Vagina (tissue), 2 donors: Measurements from ENCODE around the gene MAD1L1. TPM values are rescaled to one million over a fixed set of nuclear protein-coding genes. Genes with fewer than 3 reads are reported as not detected.

ENCODE experiments used
- DNase-seq, 2 donors: peaks; one replicate each; pipeline ENCODE4 v3.0.0-alpha.2; 2017; ENCODE audit errors: extremely low spot score in 2 of 2
- H3K27ac ChIP-seq: fragments of 200-600 bp; sonication (generic); one replicate; pipeline ENCODE4 v1.5.1; 2019
- H3K27me3 ChIP-seq: fragments of 200-600 bp; sonication (generic); one replicate; pipeline ENCODE4 v1.5.1; 2019
- H3K36me3 ChIP-seq, 2 donors: fragments of 200-600 bp; sonication (generic); one replicate each; pipeline ENCODE4 v1.5.1; 2017 to 2019
- H3K4me1 ChIP-seq: fragments of 200-600 bp; sonication (generic); one replicate; pipeline ENCODE4 v1.5.1; 2019
- H3K4me3 ChIP-seq, 2 donors: fragments of 200-600 bp; sonication (generic); 1 replicate in 1 of 2; 2 replicates in 1 of 2; pipeline ENCODE4 v1.5.1; 2016 to 2019
- H3K9me3 ChIP-seq: fragments of 200-600 bp; sonication (generic); one replicate; pipeline ENCODE4 v1.5.1; 2019
- CTCF ChIP-seq, 3 experiments: fragments of 450-650 bp in 2 of 3; fragments of 200-600 bp in 1 of 3; sonication (generic) in 1 of 3; IDR thresholded peaks; one replicate each; pipeline ENCODE4 v1.5.1; 2017 to 2019; ENCODE audit warnings: antibody characterized with exemption in 3 of 3, mild to moderate bottlenecking in 2 of 3, moderate library complexity in 2 of 3
- POLR2A ChIP-seq, 2 donors: fragments of 450-650 bp; IDR thresholded peaks; one replicate each; pipeline ENCODE4 v1.6.1; 2017; ENCODE audit warnings: antibody characterized with exemption in 2 of 2, mild to moderate bottlenecking in 2 of 2, moderate library complexity in 2 of 2
- POLR2AphosphoS5 ChIP-seq, 2 donors: sonication (generic); formaldehyde crosslinking; IDR thresholded peaks; one replicate each; pipeline ENCODE4 v1.9.0; 2017; ENCODE audit warnings: antibody characterized with exemption in 2 of 2, mild to moderate bottlenecking in 2 of 2, low read depth in 1 of 2; ENCODE audit not compliant: insufficient read depth in 1 of 2
- intact Hi-C: fragments of 100-400 bp; cut with DNase I; formaldehyde crosslinking; loops from one replicate; pipeline ENCODE4 v1.15.1; 2023
- total RNA-seq: library from RNA; depleted of rRNA; stranded (reverse); fragments of >200 nt; gene quantifications from one replicate; pipeline ENCODE4 v1.2.3, GENCODE V29; 2016

Gene MAD1L1
- total RNA-seq, 1 donor from 2014 or later, result 62.4 TPM

GRCh38 chr7:1900847-1901246 is 331.9 kb downstream of the MAD1L1 start:
- Histone ChIP-seq H3K27ac (no peak overlapping the region), H3K36me3 (no peaks in the 10 kb centered on the region), H3K4me1 (peaks cover 8% of the 10 kb centered on the region), H3K4me3 (no peak overlapping the region), H3K9me3 (no peaks in the 10 kb centered on the region), H3K27me3 (no peaks in the 10 kb centered on the region)
- no peak for DNase-seq
- intact Hi-C loops, result no loop called here
- no peak for TF ChIP-seq POLR2AphosphoS5 (IDR thresholded peaks at IDR 0.05; ENCODE audit: insufficient read depth in 1 of 2, low read depth in 1 of 2)
- no peak for TF ChIP-seq POLR2A (IDR thresholded peaks at IDR 0.05)
- TF ChIP-seq CTCF (IDR thresholded peaks at IDR 0.05), result no peak

GRCh38 chr7:1899951-1900762 is 332.6 kb downstream of the MAD1L1 start:
- no peak overlapping the region for H3K4me3 ChIP-seq
- H3K27me3 ChIP-seq, result no peaks in the 10 kb centered on the region
- peak overlapping the region; percentile 70 for H3K27ac ChIP-seq
- H3K4me1 ChIP-seq, result peaks cover 8% of the 10 kb centered on the region
- intact Hi-C loops, result no loop called here
- no peaks in the 10 kb centered on the region for H3K9me3 ChIP-seq
- TF ChIP-seq POLR2A (IDR thresholded peaks at IDR 0.05), result no peak
- TF ChIP-seq POLR2AphosphoS5 (IDR thresholded peaks at IDR 0.05; ENCODE audit: insufficient read depth in 1 of 2, low read depth in 1 of 2), result no peak
- no peak for TF ChIP-seq CTCF (IDR thresholded peaks at IDR 0.05)
- H3K36me3 ChIP-seq, result no peaks in the 10 kb centered on the region
- no peak for DNase-seq

- no peaks in the 10 kb centered on the region for H3K9me3 ChIP-seq
- H3K27me3 ChIP-seq, result no peaks in the 10 kb centered on the region
- no peaks in the 10 kb centered on the region for H3K36me3 ChIP-seq
- DNase-seq, result no peak
- peaks cover 8% of the 10 kb centered on the region for H3K4me1 ChIP-seq
- no peak overlapping the region for H3K4me3 ChIP-seq
- intact Hi-C loops, result no loop called here
- peak overlapping the region; percentile 70 for H3K27ac ChIP-seq
- peak in 1 of 2 donors; percentile 68 for TF ChIP-seq POLR2AphosphoS5 (IDR thresholded peaks at IDR 0.05; ENCODE audit: insufficient read depth in 1 of 2, low read depth in 1 of 2)
- TF ChIP-seq CTCF (IDR thresholded peaks at IDR 0.05), result peak in 1 of 3 experiments; percentile 3
- TF ChIP-seq POLR2A (IDR thresholded peaks at IDR 0.05), result no peak
Measured at GRCh38 chr7:1899196-1899595, 333.5 kb downstream of the MAD1L1 start.

- no peaks in the 10 kb centered on the region for H3K27me3 ChIP-seq
- H3K27ac ChIP-seq, result peak overlapping the region; percentile 70
- intact Hi-C loops, result no loop called here
- H3K36me3 ChIP-seq, result no peaks in the 10 kb centered on the region
- peaks cover 8% of the 10 kb centered on the region for H3K4me1 ChIP-seq
- no peaks in the 10 kb centered on the region for H3K9me3 ChIP-seq
- no peak overlapping the region for H3K4me3 ChIP-seq
- TF ChIP-seq CTCF (IDR thresholded peaks at IDR 0.05), result no peak
- no peak for DNase-seq
Measured at GRCh38 chr7:1898628-1899185, 334.0 kb downstream of the MAD1L1 start.
